Retinal pigment epithelial cell (primary cell): ENCODE results near the gene IMPG2.

Experiments used
- DNase-seq: peaks from one replicate; pipeline ENCODE4 v3.0.0-alpha.2; 2010; ENCODE audit warnings: low read depth
- H3K4me3 ChIP-seq: 2 replicates; pipeline ENCODE4 v1.5.1; 2011; ENCODE audit warnings: mild to moderate bottlenecking, low read length, control low read depth, moderate library complexity
- CTCF ChIP-seq: conservative IDR thresholded peaks from 2 replicates; pipeline ENCODE4 v1.5.1; 2011; ENCODE audit warnings: low read depth, low read length, control low read depth, inconsistent platforms

Gene IMPG2

GRCh38 chr3:101292027-101292426 lies 28.3 kb downstream of the IMPG2 start:
- no peak for DNase-seq
- H3K4me3 ChIP-seq, result no peak overlapping the region
- no peak for TF ChIP-seq CTCF

GRCh38 chr3:101288294-101288693 lies 32.1 kb downstream of the IMPG2 start:
- H3K4me3 ChIP-seq, result no peak overlapping the region
- no peak for TF ChIP-seq CTCF
- no peak for DNase-seq

- H3K4me3 ChIP-seq, result no peak overlapping the region
- TF ChIP-seq CTCF, result no peak
- DNase-seq, result no peak
Measured at GRCh38 chr3:101284757-101285156, 35.6 kb downstream of the IMPG2 start.

- TF ChIP-seq CTCF, result no peak
- DNase-seq, result no peak
- H3K4me3 ChIP-seq, result no peak overlapping the region
Measured at GRCh38 chr3:101281521-101282030, 38.8 kb downstream of the IMPG2 start.

GRCh38 chr3:101279765-101280385 lies 40.5 kb downstream of the IMPG2 start:
- TF ChIP-seq CTCF, result no peak
- DNase-seq, result no peak
- no peak overlapping the region for H3K4me3 ChIP-seq

GRCh38 chr3:101279162-101279561 lies 41.2 kb downstream of the IMPG2 start:
- DNase-seq, result no peak
- TF ChIP-seq CTCF, result no peak
- no peak overlapping the region for H3K4me3 ChIP-seq

GRCh38 chr3:101278727-101279126 lies 41.6 kb downstream of the IMPG2 start:
- H3K4me3 ChIP-seq, result no peak overlapping the region
- no peak for DNase-seq
- no peak for TF ChIP-seq CTCF
